ENCODE data around the gene GATD1.

The GATD1 gene, protein sequence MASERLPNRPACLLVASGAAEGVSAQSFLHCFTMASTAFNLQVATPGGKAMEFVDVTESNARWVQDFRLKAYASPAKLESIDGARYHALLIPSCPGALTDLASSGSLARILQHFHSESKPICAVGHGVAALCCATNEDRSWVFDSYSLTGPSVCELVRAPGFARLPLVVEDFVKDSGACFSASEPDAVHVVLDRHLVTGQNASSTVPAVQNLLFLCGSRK

DNA sequence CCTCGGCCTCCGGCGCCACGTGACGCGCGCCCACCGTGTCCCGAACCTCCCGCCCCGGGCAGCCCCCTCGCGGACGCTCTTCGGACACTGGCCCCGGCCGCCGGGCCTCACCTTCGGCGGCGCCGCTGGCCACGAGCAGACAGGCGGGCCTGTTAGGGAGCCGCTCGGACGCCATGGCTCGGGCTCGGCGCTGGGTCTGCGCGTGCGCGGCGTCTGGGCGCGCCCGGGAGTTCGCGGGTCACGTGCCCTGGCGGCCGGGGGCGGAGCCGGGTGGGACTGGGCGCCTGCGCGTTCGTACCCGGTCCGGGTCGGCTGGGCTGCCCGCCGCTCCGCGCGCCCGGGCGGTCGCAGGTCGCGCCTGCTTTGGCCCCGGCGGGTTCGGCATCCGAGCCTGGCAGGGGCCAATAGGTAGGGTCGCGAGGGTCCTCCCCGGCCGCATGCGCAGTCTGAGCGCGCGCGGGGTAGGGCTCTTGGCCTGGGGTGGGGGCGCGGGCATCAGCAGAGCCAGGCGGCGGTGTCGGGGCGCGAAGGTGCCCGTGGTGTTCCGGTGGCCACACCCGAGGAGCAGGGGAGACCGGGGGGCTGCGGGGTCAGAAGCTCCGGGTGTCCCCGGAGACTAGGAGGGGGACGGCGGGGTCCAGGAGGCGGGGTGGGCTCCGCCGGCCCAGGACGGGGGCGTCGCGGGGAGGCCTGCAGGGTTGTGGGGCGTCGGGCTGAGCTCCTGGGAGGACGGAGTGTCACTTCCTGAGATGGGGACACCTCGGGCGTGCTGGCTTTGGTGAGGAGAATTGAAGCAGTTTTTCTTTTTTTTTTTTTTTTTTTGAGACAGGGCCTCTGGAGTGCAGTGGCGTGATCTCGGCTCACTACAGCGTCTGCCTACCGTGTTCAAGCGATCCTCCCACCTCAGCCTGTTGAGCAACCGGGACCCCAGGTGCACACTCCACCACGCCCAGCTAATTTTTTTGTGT, at the start of gene GATD1:
Gene GATD1, minus strand, starts transcription at position 200 of the 968 bp plus-strand sequence. Its CDS starts 25 bp downstream, at position 175.
- Histone ChIP-seq H3K36me3 (ENCODE audit: control insufficient read depth in 1 of 2, insufficient read depth in 2 of 2, low read length in 2 of 2) (peaks cover 3 to 10% of the 10 kb centered on the region in 2 donors), H3K27ac (ENCODE audit: low read depth, low read length) (peak within 1 kb of the TSS; percentile 70), H3K4me1 (ENCODE audit: control insufficient read depth in 1 of 2, insufficient read depth in 2 of 2, low read length in 2 of 2) (peaks cover 20 to 30% of the 10 kb centered on the region in 2 donors), H3K9me3 (ENCODE audit: control insufficient read depth in 1 of 2, low read length in 2 of 2) (no peaks in the 10 kb centered on the region), H3K27me3 (ENCODE audit: control insufficient read depth in 1 of 2, insufficient read depth in 2 of 2, low read length in 2 of 2) (no peaks in the 10 kb centered on the region), H3K9ac (ENCODE audit: low read depth in 1 of 2, low read length in 2 of 2) (peak within 1 kb of the TSS; percentile 72 to 88), H3K4me3 (ENCODE audit: low read depth in 1 of 2, low read length in 2 of 2) (peak within 1 kb of the TSS; percentile 77 to 79)

DNA sequence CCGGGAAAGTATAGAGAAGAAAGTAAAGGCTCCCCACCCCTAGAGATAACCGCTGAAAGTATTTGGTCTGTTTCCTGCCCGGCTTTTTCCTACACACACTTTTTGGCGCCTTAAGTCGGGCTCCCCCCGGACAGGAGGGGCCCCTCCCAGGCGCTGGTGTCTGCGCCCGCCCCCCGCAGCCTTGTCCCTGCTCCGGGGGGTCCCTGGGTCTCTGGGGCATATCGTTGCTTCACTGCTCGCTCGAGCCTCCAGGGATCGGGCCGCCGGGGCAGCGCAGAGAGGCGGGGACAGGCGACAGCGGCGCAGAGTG, 49.5 kb upstream of the GATD1 start:
- Histone ChIP-seq H3K27me3 (ENCODE audit: control insufficient read depth in 1 of 2, insufficient read depth in 2 of 2, low read length in 2 of 2) (no peaks in the 10 kb centered on the region), H3K36me3 (ENCODE audit: control insufficient read depth in 1 of 2, insufficient read depth in 2 of 2, low read length in 2 of 2) (peaks cover 0 to 5% of the 10 kb centered on the region in 2 donors), H3K9ac (ENCODE audit: low read depth in 1 of 2, low read length in 2 of 2) (peak overlapping the region; percentile 80 to 83), H3K4me3 (ENCODE audit: low read depth in 1 of 2, low read length in 2 of 2) (peak overlapping the region; percentile 65), H3K27ac (ENCODE audit: low read depth, low read length) (peak overlapping the region; percentile 92), H3K9me3 (ENCODE audit: control insufficient read depth in 1 of 2, low read length in 2 of 2) (no peaks in the 10 kb centered on the region), H3K4me1 (ENCODE audit: control insufficient read depth in 1 of 2, insufficient read depth in 2 of 2, low read length in 2 of 2) (peaks cover 57 to 61% of the 10 kb centered on the region in 2 donors)

DNA sequence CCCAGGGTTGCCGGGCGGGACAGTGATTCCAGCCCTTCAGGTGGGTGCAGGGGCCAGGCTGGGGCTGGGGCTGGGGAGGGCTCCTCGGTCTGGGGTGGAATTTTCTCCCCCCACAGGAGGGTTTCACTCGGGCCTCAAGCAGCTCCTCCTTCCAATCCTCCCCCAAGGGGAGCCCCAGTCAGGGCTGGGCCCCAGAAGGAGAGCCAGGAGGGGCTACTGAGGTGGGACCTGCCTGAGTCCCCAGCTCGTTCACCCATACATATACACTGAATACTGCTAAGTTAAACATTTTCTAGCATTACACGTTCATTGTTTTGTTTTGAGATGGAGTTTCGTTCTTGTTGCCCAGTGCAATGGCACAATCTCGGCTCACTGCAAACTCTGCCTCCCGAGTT, 48.9 kb upstream of the GATD1 start:
- H3K4me1 ChIP-seq (ENCODE audit: control insufficient read depth in 1 of 2, insufficient read depth in 2 of 2, low read length in 2 of 2) = peaks cover 57 to 63% of the 10 kb centered on the region in 2 donors
- peak overlapping the region in 1 of 2 donors; percentile 65 for H3K4me3 ChIP-seq (ENCODE audit: low read depth in 1 of 2, low read length in 2 of 2)
- H3K36me3 ChIP-seq (ENCODE audit: control insufficient read depth in 1 of 2, insufficient read depth in 2 of 2, low read length in 2 of 2) = peaks cover 0 to 5% of the 10 kb centered on the region in 2 donors
- H3K9me3 ChIP-seq (ENCODE audit: control insufficient read depth in 1 of 2, low read length in 2 of 2) = no peaks in the 10 kb centered on the region
- peak overlapping the region in 1 of 2 donors; percentile 54 for H3K9ac ChIP-seq (ENCODE audit: low read depth in 1 of 2, low read length in 2 of 2)
- H3K27me3 ChIP-seq (ENCODE audit: control insufficient read depth in 1 of 2, insufficient read depth in 2 of 2, low read length in 2 of 2) = no peaks in the 10 kb centered on the region
- peak overlapping the region; percentile 42 for H3K27ac ChIP-seq (ENCODE audit: low read depth, low read length)

DNA sequence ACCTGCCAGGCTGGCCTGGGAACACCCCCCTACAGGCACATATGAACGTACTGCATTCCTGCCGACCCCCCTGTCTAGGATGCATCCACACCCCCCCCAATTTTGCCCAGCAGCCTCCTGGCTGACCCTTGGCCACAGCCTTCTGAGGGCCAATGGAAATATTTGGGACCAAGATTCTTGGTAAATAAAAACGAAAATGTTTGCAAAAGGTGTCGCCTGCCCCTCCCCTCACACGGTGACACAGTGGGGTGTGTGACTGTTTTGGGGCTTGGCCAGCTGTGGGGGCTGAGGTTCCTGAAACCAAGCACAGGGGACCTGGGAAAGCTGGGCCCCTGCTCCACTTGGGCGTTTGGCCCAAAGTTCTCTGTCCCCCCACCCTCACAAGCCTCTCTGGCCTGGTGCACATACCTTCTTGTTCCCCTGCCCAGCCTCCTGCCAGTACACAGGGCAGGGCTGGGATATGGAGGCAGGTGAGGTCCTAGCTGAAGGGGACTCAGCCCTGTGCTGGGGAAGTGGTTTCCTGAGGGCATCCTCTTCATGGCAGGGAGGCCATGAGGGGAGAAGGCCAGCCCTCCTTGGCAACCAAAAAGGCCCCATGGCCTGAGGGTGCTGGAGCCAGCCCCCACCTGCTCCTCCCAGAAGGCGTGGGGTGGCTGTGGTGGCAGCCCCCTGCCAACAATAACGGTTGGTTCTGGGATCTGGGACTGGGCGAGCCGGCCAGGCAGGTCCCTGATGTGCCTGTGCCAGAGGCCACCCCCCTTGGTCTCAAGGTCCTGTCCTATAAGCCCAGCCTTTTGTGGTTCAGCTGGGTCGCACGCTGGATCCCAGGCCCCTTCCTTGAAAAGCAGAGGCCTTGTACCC, 48.3 kb upstream of the GATD1 start:
- H3K4me3 ChIP-seq (ENCODE audit: low read depth in 1 of 2, low read length in 2 of 2) = no peak overlapping the region
- H3K9me3 ChIP-seq (ENCODE audit: control insufficient read depth in 1 of 2, low read length in 2 of 2) = no peaks in the 10 kb centered on the region
- peaks cover 0 to 5% of the 10 kb centered on the region in 2 donors for H3K36me3 ChIP-seq (ENCODE audit: control insufficient read depth in 1 of 2, insufficient read depth in 2 of 2, low read length in 2 of 2)
- peaks cover 59 to 63% of the 10 kb centered on the region in 2 donors for H3K4me1 ChIP-seq (ENCODE audit: control insufficient read depth in 1 of 2, insufficient read depth in 2 of 2, low read length in 2 of 2)
- H3K27me3 ChIP-seq (ENCODE audit: control insufficient read depth in 1 of 2, insufficient read depth in 2 of 2, low read length in 2 of 2) = no peaks in the 10 kb centered on the region
- peak overlapping the region; percentile 42 for H3K27ac ChIP-seq (ENCODE audit: low read depth, low read length)
- H3K9ac ChIP-seq (ENCODE audit: low read depth in 1 of 2, low read length in 2 of 2) = peak overlapping the region; percentile 51 to 54

DNA sequence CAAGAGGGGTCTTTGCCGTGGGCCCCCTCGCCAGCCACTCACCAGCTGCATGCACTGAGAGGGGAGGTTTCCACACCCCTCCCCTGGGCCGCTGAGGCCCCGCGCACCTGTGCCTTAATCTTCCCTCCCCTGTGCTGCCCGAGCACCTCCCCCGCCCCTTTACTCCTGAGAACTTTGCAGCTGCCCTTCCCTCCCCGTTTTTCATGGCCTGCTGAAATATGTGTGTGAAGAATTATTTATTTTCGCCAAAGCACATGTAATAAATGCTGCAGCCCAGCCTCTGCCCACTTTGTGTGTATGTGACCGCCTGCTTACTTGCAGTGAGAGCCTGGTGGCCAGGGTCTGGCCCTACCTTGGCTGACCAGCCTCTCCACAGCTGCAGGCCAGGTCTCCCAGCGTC, 47.7 kb upstream of the GATD1 start:
- no peaks in the 10 kb centered on the region for H3K9me3 ChIP-seq (ENCODE audit: control insufficient read depth in 1 of 2, low read length in 2 of 2)
- H3K9ac ChIP-seq (ENCODE audit: low read depth in 1 of 2, low read length in 2 of 2) = no peak overlapping the region
- H3K27me3 ChIP-seq (ENCODE audit: control insufficient read depth in 1 of 2, insufficient read depth in 2 of 2, low read length in 2 of 2) = no peaks in the 10 kb centered on the region
- peaks cover 0 to 5% of the 10 kb centered on the region in 2 donors for H3K36me3 ChIP-seq (ENCODE audit: control insufficient read depth in 1 of 2, insufficient read depth in 2 of 2, low read length in 2 of 2)
- peaks cover 59 to 61% of the 10 kb centered on the region in 2 donors for H3K4me1 ChIP-seq (ENCODE audit: control insufficient read depth in 1 of 2, insufficient read depth in 2 of 2, low read length in 2 of 2)
- no peak overlapping the region for H3K4me3 ChIP-seq (ENCODE audit: low read depth in 1 of 2, low read length in 2 of 2)
- H3K27ac ChIP-seq (ENCODE audit: low read depth, low read length) = no peak overlapping the region

DNA sequence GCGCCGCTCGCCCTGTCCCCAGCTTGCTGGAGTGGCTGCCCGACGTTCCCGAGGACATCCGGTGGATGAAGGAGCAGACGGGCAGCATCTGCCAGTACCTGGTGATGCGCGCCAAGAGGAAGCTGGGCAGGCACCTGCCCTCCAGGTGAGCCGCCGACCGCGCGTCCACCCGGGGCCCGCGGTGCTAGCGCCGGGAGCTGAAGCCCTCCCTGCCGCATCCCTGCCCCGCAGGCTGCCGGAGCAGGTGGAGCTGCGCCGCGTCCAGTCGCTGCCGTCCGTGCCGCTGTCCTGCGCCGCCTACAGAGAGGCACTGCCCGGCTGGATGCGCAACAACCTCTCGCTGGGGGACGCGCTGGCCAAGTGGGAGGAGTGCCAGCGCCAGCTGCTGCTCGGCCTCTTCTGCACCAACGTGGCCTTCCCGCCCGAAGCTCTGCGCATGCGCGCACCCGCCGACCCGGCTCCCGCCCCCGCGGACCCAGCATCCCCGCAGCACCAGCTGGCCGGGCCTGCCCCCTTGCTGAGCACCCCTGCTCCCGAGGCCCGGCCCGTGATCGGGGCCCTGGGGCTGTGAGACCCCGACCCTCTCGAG, 47.1 kb upstream of the GATD1 start:
- Histone ChIP-seq H3K9ac (ENCODE audit: low read depth in 1 of 2, low read length in 2 of 2) (no peak overlapping the region), H3K4me1 (ENCODE audit: control insufficient read depth in 1 of 2, insufficient read depth in 2 of 2, low read length in 2 of 2) (peaks cover 55 to 56% of the 10 kb centered on the region in 2 donors), H3K27me3 (ENCODE audit: control insufficient read depth in 1 of 2, insufficient read depth in 2 of 2, low read length in 2 of 2) (no peaks in the 10 kb centered on the region), H3K9me3 (ENCODE audit: control insufficient read depth in 1 of 2, low read length in 2 of 2) (no peaks in the 10 kb centered on the region), H3K4me3 (ENCODE audit: low read depth in 1 of 2, low read length in 2 of 2) (no peak overlapping the region), H3K27ac (ENCODE audit: low read depth, low read length) (no peak overlapping the region), H3K36me3 (ENCODE audit: control insufficient read depth in 1 of 2, insufficient read depth in 2 of 2, low read length in 2 of 2) (peaks cover 0 to 5% of the 10 kb centered on the region in 2 donors)

DNA sequence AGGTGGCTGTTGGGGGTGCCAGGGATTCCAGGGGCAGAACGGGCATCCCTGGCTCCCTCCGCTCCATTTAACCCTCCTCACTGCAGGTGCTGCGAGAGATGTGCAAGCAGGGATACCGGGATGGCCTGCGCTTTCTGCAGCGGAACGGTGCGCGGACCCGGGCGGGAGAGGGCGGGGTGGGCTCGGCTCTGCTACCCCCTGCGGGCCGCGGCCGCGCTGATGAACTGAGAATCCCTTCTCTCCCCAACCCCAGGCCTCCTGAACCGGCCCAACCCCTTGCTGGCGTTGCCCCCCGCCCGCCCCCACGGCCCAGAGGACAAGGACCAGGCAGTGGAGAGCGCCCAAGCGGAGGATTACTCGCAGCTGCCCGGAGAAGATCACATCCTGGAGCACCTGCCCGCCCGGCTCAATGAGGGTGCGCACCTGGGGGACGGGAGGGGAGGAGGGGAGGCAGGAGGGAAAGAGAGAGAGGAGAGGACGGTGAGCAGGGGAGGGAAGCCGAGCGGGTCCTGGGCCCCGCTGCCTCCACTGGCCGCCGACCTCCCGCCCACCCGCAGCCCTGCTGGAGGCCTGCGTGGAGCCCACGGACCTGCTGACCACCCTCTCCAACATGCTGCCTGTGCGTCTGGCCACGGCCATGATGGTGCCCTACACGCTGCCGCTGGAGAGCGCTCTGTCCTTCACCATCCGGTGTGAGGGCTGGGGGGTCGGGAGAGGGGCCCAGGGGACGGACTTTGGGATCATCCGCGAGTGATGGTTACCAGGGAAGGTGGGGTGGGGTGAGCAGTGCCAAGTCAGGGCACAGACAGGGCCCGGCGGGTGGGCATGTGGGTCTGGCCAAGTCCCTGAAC, 46.4 kb upstream of the GATD1 start:
- Histone ChIP-seq H3K4me1 (ENCODE audit: control insufficient read depth in 1 of 2, insufficient read depth in 2 of 2, low read length in 2 of 2) (peaks cover 48 to 53% of the 10 kb centered on the region in 2 donors), H3K9me3 (ENCODE audit: control insufficient read depth in 1 of 2, low read length in 2 of 2) (no peaks in the 10 kb centered on the region), H3K27ac (ENCODE audit: low read depth, low read length) (no peak overlapping the region), H3K4me3 (ENCODE audit: low read depth in 1 of 2, low read length in 2 of 2) (no peak overlapping the region), H3K9ac (ENCODE audit: low read depth in 1 of 2, low read length in 2 of 2) (no peak overlapping the region), H3K27me3 (ENCODE audit: control insufficient read depth in 1 of 2, insufficient read depth in 2 of 2, low read length in 2 of 2) (no peaks in the 10 kb centered on the region), H3K36me3 (ENCODE audit: control insufficient read depth in 1 of 2, insufficient read depth in 2 of 2, low read length in 2 of 2) (peaks cover 0 to 5% of the 10 kb centered on the region in 2 donors)

DNA sequence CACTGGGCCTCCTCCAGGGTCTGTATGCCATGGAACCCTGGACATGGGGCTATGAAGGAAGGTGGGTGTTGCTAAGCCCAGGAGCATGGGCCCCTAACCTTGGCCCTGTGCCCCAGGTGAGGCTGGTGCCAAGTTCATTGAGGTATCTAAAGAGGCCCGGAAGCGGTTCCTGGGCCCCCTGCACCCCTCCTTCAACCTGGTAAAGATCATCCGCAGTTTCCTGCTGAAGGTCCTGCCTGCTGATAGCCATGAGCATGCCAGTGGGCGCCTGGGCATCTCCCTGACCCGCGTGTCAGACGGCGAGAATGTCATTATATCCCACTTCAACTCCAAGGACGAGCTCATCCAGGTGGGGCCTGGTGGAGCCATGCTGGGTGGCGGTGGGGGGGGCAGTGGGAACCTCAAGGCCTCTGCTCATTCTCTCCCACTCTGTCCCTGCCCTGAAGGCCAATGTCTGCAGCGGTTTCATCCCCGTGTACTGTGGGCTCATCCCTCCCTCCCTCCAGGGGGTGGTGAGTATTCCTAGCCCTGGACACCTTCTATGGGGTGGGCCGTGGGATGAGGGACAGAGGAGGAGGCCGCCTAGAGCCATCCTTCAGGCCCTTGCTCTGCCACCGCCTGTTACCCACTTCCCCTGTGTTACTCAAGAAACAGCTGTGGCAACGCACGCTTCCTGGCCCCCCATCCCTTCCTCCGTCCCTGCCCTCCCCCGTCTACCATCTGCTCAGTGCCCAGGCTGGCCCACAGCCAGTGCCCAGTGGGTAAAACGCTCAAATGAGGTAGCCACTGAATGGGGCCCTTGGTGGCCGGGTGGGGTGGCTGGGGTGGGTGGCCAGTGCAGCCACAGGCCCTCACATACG, 44.5 kb upstream of the GATD1 start:
- Histone ChIP-seq H3K27me3 (ENCODE audit: control insufficient read depth in 1 of 2, insufficient read depth in 2 of 2, low read length in 2 of 2) (no peaks in the 10 kb centered on the region), H3K9me3 (ENCODE audit: control insufficient read depth in 1 of 2, low read length in 2 of 2) (no peaks in the 10 kb centered on the region), H3K9ac (ENCODE audit: low read depth in 1 of 2, low read length in 2 of 2) (peak overlapping the region; percentile 73 to 76), H3K4me1 (ENCODE audit: control insufficient read depth in 1 of 2, insufficient read depth in 2 of 2, low read length in 2 of 2) (peaks cover 43 to 44% of the 10 kb centered on the region in 2 donors), H3K36me3 (ENCODE audit: control insufficient read depth in 1 of 2, insufficient read depth in 2 of 2, low read length in 2 of 2) (peaks cover 0 to 5% of the 10 kb centered on the region in 2 donors), H3K4me3 (ENCODE audit: low read depth in 1 of 2, low read length in 2 of 2) (peak overlapping the region; percentile 64 to 87), H3K27ac (ENCODE audit: low read depth, low read length) (peak overlapping the region; percentile 96)

All from duodenal mucosa (tissue), 2 donors.